Astrocyte (in vitro differentiated cells and primary cell): ENCODE data around the gene B3GALNT2. TPM values are rescaled to one million over a fixed set of nuclear protein-coding genes. Genes with fewer than 3 reads are reported as not detected.

Source experiments
- DNase-seq: peaks from one replicate; pipeline ENCODE4 v3.0.0-alpha.2; 2010; ENCODE audit warnings: low read depth
- FAIRE-seq: peaks from 2 replicates; lab custom pipeline; 2011; peaks lifted over from hg19 to GRCh38; lab: Jason Lieb, UNC
- H2AFZ ChIP-seq: 2 replicates; pipeline ENCODE4 v1.6.0; 2012; ENCODE audit warnings: low read depth, low read length, inconsistent platforms
- H3K27ac ChIP-seq: 2 replicates; pipeline ENCODE4 v1.5.1; 2011; ENCODE audit warnings: low read depth, low read length, inconsistent platforms
- H3K27me3 ChIP-seq: 2 replicates; pipeline ENCODE4 v1.6.0; 2011; ENCODE audit warnings: low read length, inconsistent platforms; ENCODE audit not compliant: insufficient read depth
- H3K36me3 ChIP-seq: 2 replicates; pipeline ENCODE4 v1.5.1; 2011; ENCODE audit warnings: low read length, inconsistent platforms; ENCODE audit not compliant: insufficient read depth
- H3K4me1 ChIP-seq: 2 replicates; pipeline ENCODE4 v1.5.1; 2011; ENCODE audit warnings: low read length, inconsistent platforms; ENCODE audit not compliant: insufficient read depth
- H3K4me2 ChIP-seq: 2 replicates; pipeline ENCODE4 v1.6.0; 2012; ENCODE audit warnings: low read length, inconsistent platforms
- H3K4me3 ChIP-seq: 2 replicates; pipeline ENCODE4 v1.5.1; 2011; ENCODE audit warnings: low read depth, mild to moderate bottlenecking, low read length, inconsistent platforms; ENCODE audit not compliant: insufficient read depth
- H3K79me2 ChIP-seq: 2 replicates; pipeline ENCODE4 v1.6.0; 2012; ENCODE audit warnings: mild to moderate bottlenecking, low read length, inconsistent platforms; ENCODE audit not compliant: insufficient read depth
- H3K9ac ChIP-seq: 2 replicates; pipeline ENCODE4 v1.6.0; 2012; ENCODE audit warnings: mild to moderate bottlenecking, low read length, inconsistent platforms
- H3K9me3 ChIP-seq: 2 replicates; pipeline ENCODE4 v1.5.1; 2012; ENCODE audit warnings: low read depth, mild to moderate bottlenecking, low read length, inconsistent platforms; ENCODE audit not compliant: insufficient read depth
- H4K20me1 ChIP-seq: 2 replicates; pipeline ENCODE4 v1.6.0; 2012; ENCODE audit warnings: low read length, inconsistent platforms; ENCODE audit not compliant: insufficient read depth
- H3K27ac Mint-ChIP-seq: one replicate; pipeline ENCODE4 v1.8.0; 2021; ENCODE audit warnings: mild to moderate bottlenecking, mixed read lengths; ENCODE audit not compliant: unreplicated experiment
- H3K27me3 Mint-ChIP-seq: one replicate; pipeline ENCODE4 v1.8.0; 2021; ENCODE audit warnings: low read depth, mixed read lengths; ENCODE audit not compliant: unreplicated experiment
- H3K36me3 Mint-ChIP-seq: one replicate; pipeline ENCODE4 v1.8.0; 2021; ENCODE audit warnings: low read depth, mixed read lengths; ENCODE audit not compliant: unreplicated experiment
- H3K4me1 Mint-ChIP-seq: one replicate; pipeline ENCODE4 v1.8.0; 2021; ENCODE audit warnings: low read depth, mixed read lengths; ENCODE audit not compliant: unreplicated experiment
- H3K4me3 Mint-ChIP-seq: one replicate; pipeline ENCODE4 v1.8.0; 2021; ENCODE audit warnings: mild to moderate bottlenecking, moderate library complexity, mixed read lengths; ENCODE audit not compliant: unreplicated experiment
- H3K9me3 Mint-ChIP-seq: one replicate; pipeline ENCODE4 v1.8.0; 2021; ENCODE audit warnings: mild to moderate bottlenecking, mixed read lengths; ENCODE audit not compliant: unreplicated experiment
- EZH2 ChIP-seq: IDR thresholded peaks from 2 replicates; pipeline ENCODE4 v1.6.1; 2012; ENCODE audit warnings: mild to moderate bottlenecking, low read length, inconsistent platforms; ENCODE audit not compliant: insufficient read depth
- total RNA-seq: library from RNA; stranded (reverse); gene quantifications from 2 replicates; pipeline ENCODE4 v1.2.1, GENCODE V29; 2021
- TF ChIP-seq, protein P1 (sequence below): IDR thresholded peaks from 2 replicates; pipeline ENCODE4 v1.5.1; 2011; ENCODE audit warnings: low read depth, mild to moderate bottlenecking, inconsistent platforms, low read length, moderate library complexity; ENCODE audit not compliant: insufficient read depth

B3GALNT2 gene
- total RNA-seq, 1 donor from 2014 or later, result 40.5 TPM

DNA sequence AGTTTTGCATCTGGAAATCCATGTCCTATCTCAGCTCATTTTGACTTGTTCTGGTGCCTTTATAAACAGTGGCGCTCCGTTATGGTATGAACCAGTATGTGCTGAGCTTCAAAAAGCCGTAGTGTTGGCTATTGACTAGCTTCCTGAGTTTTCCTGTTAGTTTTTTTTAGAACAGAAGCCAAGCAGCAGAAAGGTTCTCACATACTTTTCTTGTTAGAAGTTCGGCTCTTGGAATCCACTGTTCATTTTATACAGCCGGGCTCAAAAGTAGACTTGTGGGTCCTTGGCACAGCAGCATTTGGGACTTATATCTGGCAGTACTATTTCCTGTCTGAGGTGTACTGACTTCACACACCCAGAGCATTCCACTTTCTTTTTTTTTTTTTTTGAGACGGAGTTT, 73.3 kb downstream of the B3GALNT2 start:
- H3K4me2 ChIP-seq, result peak overlapping the region; percentile 41
- H3K9ac ChIP-seq, result no peak overlapping the region
- H3K27ac ChIP-seq, result peak overlapping the region; percentile 31
- no peaks in the 10 kb centered on the region for H3K27me3 ChIP-seq
- H3K4me1 Mint-ChIP-seq, result peaks cover 5% of the 10 kb centered on the region
- TF ChIP-seq, protein P1, sequence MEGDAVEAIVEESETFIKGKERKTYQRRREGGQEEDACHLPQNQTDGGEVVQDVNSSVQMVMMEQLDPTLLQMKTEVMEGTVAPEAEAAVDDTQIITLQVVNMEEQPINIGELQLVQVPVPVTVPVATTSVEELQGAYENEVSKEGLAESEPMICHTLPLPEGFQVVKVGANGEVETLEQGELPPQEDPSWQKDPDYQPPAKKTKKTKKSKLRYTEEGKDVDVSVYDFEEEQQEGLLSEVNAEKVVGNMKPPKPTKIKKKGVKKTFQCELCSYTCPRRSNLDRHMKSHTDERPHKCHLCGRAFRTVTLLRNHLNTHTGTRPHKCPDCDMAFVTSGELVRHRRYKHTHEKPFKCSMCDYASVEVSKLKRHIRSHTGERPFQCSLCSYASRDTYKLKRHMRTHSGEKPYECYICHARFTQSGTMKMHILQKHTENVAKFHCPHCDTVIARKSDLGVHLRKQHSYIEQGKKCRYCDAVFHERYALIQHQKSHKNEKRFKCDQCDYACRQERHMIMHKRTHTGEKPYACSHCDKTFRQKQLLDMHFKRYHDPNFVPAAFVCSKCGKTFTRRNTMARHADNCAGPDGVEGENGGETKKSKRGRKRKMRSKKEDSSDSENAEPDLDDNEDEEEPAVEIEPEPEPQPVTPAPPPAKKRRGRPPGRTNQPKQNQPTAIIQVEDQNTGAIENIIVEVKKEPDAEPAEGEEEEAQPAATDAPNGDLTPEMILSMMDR, result no peak
- TF ChIP-seq EZH2, result no peak
- FAIRE-seq, result no peak
- H3K4me1 ChIP-seq, result no peaks in the 10 kb centered on the region
- H3K36me3 ChIP-seq, result peaks cover 5% of the 10 kb centered on the region
- no peaks in the 10 kb centered on the region for H3K79me2 ChIP-seq
- H4K20me1 ChIP-seq, result peaks cover 4% of the 10 kb centered on the region
- no peaks in the 10 kb centered on the region for H3K27me3 Mint-ChIP-seq
- H3K9me3 ChIP-seq, result no peaks in the 10 kb centered on the region
- no peak overlapping the region for H2AFZ ChIP-seq
- peak; percentile 79 for DNase-seq
- H3K4me3 ChIP-seq, result no peak overlapping the region
- H3K36me3 Mint-ChIP-seq, result peaks cover 9% of the 10 kb centered on the region
- no peak overlapping the region for H3K4me3 Mint-ChIP-seq
- H3K27ac Mint-ChIP-seq, result peak overlapping the region; percentile 7
- H3K9me3 Mint-ChIP-seq, result no peaks in the 10 kb centered on the region

DNA sequence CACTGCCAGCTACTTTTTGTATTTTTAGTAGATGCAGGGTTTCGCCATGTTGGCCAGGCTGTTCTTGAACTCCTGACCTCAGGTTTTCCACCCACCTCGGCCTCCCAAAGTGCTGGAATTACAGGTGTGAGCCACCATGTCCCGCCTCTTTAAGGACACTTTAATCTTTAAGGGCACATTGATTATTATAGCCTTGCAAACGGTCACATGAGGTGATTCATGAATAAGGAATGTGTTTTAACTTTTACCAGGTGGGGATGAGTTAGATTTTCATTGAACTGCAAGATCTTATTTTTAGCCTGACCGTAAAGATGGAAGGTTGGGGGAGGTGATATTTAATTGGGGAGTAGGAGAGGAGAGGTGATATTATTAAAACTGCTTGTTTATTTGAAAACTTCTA, 75.1 kb downstream of the B3GALNT2 start:
- H3K9ac ChIP-seq, result no peak overlapping the region
- no peak for TF ChIP-seq EZH2
- TF ChIP-seq, protein P1, result no peak
- no peak overlapping the region for H3K27ac Mint-ChIP-seq
- H3K27me3 Mint-ChIP-seq, result no peaks in the 10 kb centered on the region
- H3K27me3 ChIP-seq, result no peaks in the 10 kb centered on the region
- no peaks in the 10 kb centered on the region for H3K9me3 ChIP-seq
- H3K36me3 Mint-ChIP-seq, result peaks cover 10% of the 10 kb centered on the region
- no peak overlapping the region for H2AFZ ChIP-seq
- DNase-seq (peak; percentile 22), FAIRE-seq (no peak)
- H3K4me1 ChIP-seq, result no peaks in the 10 kb centered on the region
- H3K9me3 Mint-ChIP-seq, result no peaks in the 10 kb centered on the region
- H3K4me1 Mint-ChIP-seq, result peaks cover 5% of the 10 kb centered on the region
- no peak overlapping the region for H3K4me3 Mint-ChIP-seq
- no peaks in the 10 kb centered on the region for H3K36me3 ChIP-seq
- no peak overlapping the region for H3K4me3 ChIP-seq
- peaks cover 8% of the 10 kb centered on the region for H4K20me1 ChIP-seq
- no peak overlapping the region for H3K27ac ChIP-seq
- no peaks in the 10 kb centered on the region for H3K79me2 ChIP-seq
- H3K4me2 ChIP-seq, result peak overlapping the region; percentile 29

DNA sequence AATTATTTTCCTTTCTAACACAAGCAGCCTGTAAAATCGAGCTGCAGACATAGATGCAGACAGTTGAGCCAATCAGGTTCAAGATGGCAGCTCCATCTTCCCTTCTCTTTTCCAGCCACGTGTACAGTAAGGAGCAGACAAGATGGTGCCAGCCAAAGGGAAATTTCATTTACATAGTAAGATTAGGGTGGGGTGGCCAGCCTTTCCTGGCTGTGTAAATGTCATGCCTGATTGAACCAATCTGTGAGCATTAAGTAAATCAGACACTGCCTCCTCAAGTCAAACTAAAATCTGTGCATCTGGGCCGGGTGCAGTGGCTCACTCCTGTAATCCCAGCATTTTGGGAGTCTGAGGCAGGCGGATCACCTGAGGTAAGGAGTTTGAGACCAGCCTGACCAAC, 76.8 kb downstream of the B3GALNT2 start:
- Histone ChIP-seq H3K9me3 (no peaks in the 10 kb centered on the region), H3K27me3 (no peaks in the 10 kb centered on the region), H3K4me2 (no peak overlapping the region), H3K36me3 (no peaks in the 10 kb centered on the region), H4K20me1 (peaks cover 15% of the 10 kb centered on the region), H3K79me2 (peaks cover 14% of the 10 kb centered on the region), H3K4me1 (no peaks in the 10 kb centered on the region), H3K9ac (no peak overlapping the region), H3K4me3 (no peak overlapping the region), H3K27ac (no peak overlapping the region), H2AFZ (no peak overlapping the region)
- peaks cover 13% of the 10 kb centered on the region for H3K4me1 Mint-ChIP-seq
- H3K36me3 Mint-ChIP-seq, result peaks cover 8% of the 10 kb centered on the region
- no peak for FAIRE-seq
- H3K4me3 Mint-ChIP-seq, result no peak overlapping the region
- TF ChIP-seq, protein P1, result no peak
- no peak for TF ChIP-seq EZH2
- DNase-seq, result no peak
- H3K27ac Mint-ChIP-seq, result no peak overlapping the region
- no peaks in the 10 kb centered on the region for H3K9me3 Mint-ChIP-seq
- no peaks in the 10 kb centered on the region for H3K27me3 Mint-ChIP-seq
